GM12878 (cell line): ENCODE measurements around the gene LDLRAP1. TPM values are rescaled to one million over a fixed set of nuclear protein-coding genes. Genes with fewer than 3 reads are reported as not detected.

ENCODE experiments used
- ATAC-seq: fragments of 200-7000 bp; cut with Tn5 transposase; 3 replicates; pipeline ENCODE4 v1.9.1; 2020; ENCODE audit warnings: mild to moderate bottlenecking, moderate library complexity
- BruUV-seq: library from RNA; stranded (reverse); fragments of 400-500 nt; replicated peaks from 2 replicates; lab custom pipeline; 2021; lab: Mats Ljungman, UMichigan
- CTCF ChIA-PET: fragments of 300-600 bp; sonication (Branson Sonifier 250); formaldehyde crosslinking; extraction: SDS; loops from one replicate; lab custom pipeline; 2021; ENCODE audit warnings: inconsistent platforms; lab: Yijun Ruan, JAX
- POLR2A ChIA-PET: fragments of 350-600 bp; formaldehyde crosslinking; extraction: SDS; loops from one replicate; lab custom pipeline; 2021; ENCODE audit warnings: inconsistent platforms; lab: Charles Lee
- RAD21 ChIA-PET: fragments of 300-600 bp; sonication (Branson Sonifier 250); formaldehyde crosslinking; loops from one replicate; lab custom pipeline; 2023; ENCODE audit warnings: antibody characterized with exemption; ENCODE audit not compliant: unreplicated experiment; lab: Charles Lee
- SMC1A ChIA-PET: fragments of 300-600 bp; sonication (Branson Sonifier 250); formaldehyde crosslinking; loops from one replicate; lab custom pipeline; 2023; ENCODE audit not compliant: unreplicated experiment, uncharacterized antibody; lab: Charles Lee
- DNase-seq: peaks from one replicate; pipeline ENCODE4 v3.0.0-alpha.2; 2011; ENCODE audit warnings: low read depth, low spot score
- FAIRE-seq: peaks from 3 replicates; lab custom pipeline; 2011; peaks lifted over from hg19 to GRCh38; lab: Jason Lieb, UNC
- H2AFZ ChIP-seq: 2 replicates; pipeline ENCODE4 v1.6.0; 2011; ENCODE audit warnings: low read depth, low read length, control low read depth; ENCODE audit not compliant: control insufficient read depth
- H3K27ac ChIP-seq: 2 replicates; pipeline ENCODE4 v1.5.1; 2011; ENCODE audit warnings: control low read depth; ENCODE audit not compliant: control insufficient read depth, insufficient read depth
- H3K27me3 ChIP-seq, 2 experiments: replicated peaks in 1 of 2; 2 replicates each; pipeline versions ENCODE4 v1.6.0 to v1.6.1; 2011; ENCODE audit warnings: low read length in 1 of 2; ENCODE audit not compliant: control insufficient read depth in 2 of 2, insufficient read depth in 2 of 2
- H3K36me3 ChIP-seq, 2 experiments: 2 replicates each; pipeline ENCODE4 v1.5.1; 2011; ENCODE audit warnings: low read length in 1 of 2; ENCODE audit not compliant: control insufficient read depth in 2 of 2, insufficient read depth in 2 of 2
- H3K4me1 ChIP-seq: 2 replicates; pipeline ENCODE4 v1.6.1; 2011; ENCODE audit warnings: mild to moderate bottlenecking, low read length, moderate library complexity, mixed read lengths; ENCODE audit not compliant: control insufficient read depth, insufficient read depth
- H3K4me2 ChIP-seq: 2 replicates; pipeline ENCODE4 v1.6.0; 2011; ENCODE audit warnings: control low read depth; ENCODE audit not compliant: control insufficient read depth, insufficient read depth
- H3K4me3 ChIP-seq: fragments of 200-600 bp; sonication (generic); 2 replicates; pipeline ENCODE4 v1.5.1; 2016
- H3K79me2 ChIP-seq: 2 replicates; pipeline ENCODE4 v1.6.0; 2011; ENCODE audit warnings: low read length; ENCODE audit not compliant: control insufficient read depth, insufficient read depth
- H3K9ac ChIP-seq: 2 replicates; pipeline ENCODE4 v1.8.0; 2011; ENCODE audit warnings: low read length, control low read depth, mixed read lengths; ENCODE audit not compliant: control insufficient read depth, insufficient read depth
- H3K9me3 ChIP-seq: replicated peaks from 3 replicates; pipeline ENCODE4 v1.5.1; 2011; ENCODE audit warnings: mild to moderate bottlenecking, low read length; ENCODE audit not compliant: control insufficient read depth, insufficient read depth
- H4K20me1 ChIP-seq: 2 replicates; pipeline ENCODE4 v1.6.0; 2011; ENCODE audit not compliant: control insufficient read depth, insufficient read depth
- ASH2L ChIP-seq: fragments of 300-600, 200-600 bp; sonication (generic); IDR thresholded peaks from 2 replicates; pipeline ENCODE4 v1.6.1; 2017; ENCODE audit warnings: low read depth, mild to moderate bottlenecking, borderline replicate concordance
- BCL3 ChIP-seq: IDR thresholded peaks from 2 replicates; pipeline ENCODE4 v1.6.1; 2011; ENCODE audit warnings: borderline replicate concordance, low read depth, mild to moderate bottlenecking, moderate library complexity, low read length; ENCODE audit not compliant: insufficient read depth, poor library complexity, severe bottlenecking
- CBFB ChIP-seq: IDR thresholded peaks from 2 replicates; pipeline ENCODE4 v1.6.1; 2016; ENCODE audit warnings: antibody characterized with exemption, low read depth
- PBX3 ChIP-seq: IDR thresholded peaks from 2 replicates; pipeline ENCODE4 v1.6.1; 2011; ENCODE audit warnings: mild to moderate bottlenecking, low read depth, low read length, moderate library complexity; ENCODE audit not compliant: insufficient replicate concordance
- TCF3 ChIP-seq: IDR thresholded peaks from 2 replicates; pipeline ENCODE4 v1.6.1; 2012; ENCODE audit warnings: low read depth, mild to moderate bottlenecking, low read length, borderline replicate concordance; ENCODE audit not compliant: insufficient read depth
- WGBS: methylation state at CpG from one replicate; pipeline ENCODE4 v1.1.6; 2016; ENCODE audit warnings: low lambda C conversion rate; ENCODE audit not compliant: insufficient replicate concordance, insufficient coverage; ENCODE audit errors: missing lambda C conversion rate; 5-methylcytosine and 5-hydroxymethylcytosine counted together
- in situ Hi-C: fragments of 300-500 bp; cut with MboI; formaldehyde crosslinking; loops from 9 replicates; pipeline ENCODE4 v1.14.3; 2018; ENCODE audit warnings: mixed read lengths
- intact Hi-C: fragments of 100-400 bp; cut with micrococcal nuclease; formaldehyde crosslinking; loops from one replicate; pipeline ENCODE4 v1.14.2; 2022; ENCODE audit not compliant: unreplicated experiment
- polyA plus RNA-seq, 11 experiments: library from polyadenylated mRNA; depleted of rRNA in 4 of 11; unstranded in 6 of 11; stranded (reverse) in 5 of 11; fragments of >200 nt; fragmentation: Nextera tagmentation in 4 of 11; fragmentation: Illumina TruSeq in 1 of 11; extraction: Ambion mirVana in 4 of 11; extraction: Trizol in 1 of 11; gene quantifications; 1 replicate in 1 of 11; 2 replicates in 10 of 11; pipeline versions ENCODE4 v1.2.1 to v1.2.3, GENCODE V29; 2011 to 2016; ENCODE audit warnings: inconsistent platforms in 2 of 11, missing spikeins in 2 of 11, low read depth in 1 of 11
- total RNA-seq, 4 experiments: library from RNA; depleted of rRNA in 3 of 4; stranded (reverse); fragments of >200 nt in 3 of 4; fragmentation: Illumina TruSeq in 1 of 4; extraction: Trizol in 1 of 4; gene quantifications; 2 replicates each; pipeline versions ENCODE4 v1.2.1 to v1.2.3, GENCODE V29; 2013 to 2021

LDLRAP1 gene
- total and polyA plus RNA-seq, 10 of the 15 experiments (the other 5 are each of a cell fraction or from before 2014, with no cell fraction given), result 0.43 to 37.6 (median 22.0) TPM

- DNase-seq (no peak), ATAC-seq (no peak), FAIRE-seq (no peak)
- ChIA-PET RAD21 (no interaction called here), CTCF (no interaction called here), SMC1A (no interaction called here), POLR2A (no interaction called here)
- Histone ChIP-seq H3K27ac (no peak overlapping the region), H3K79me2 (no peaks in the 10 kb centered on the region), H4K20me1 (no peaks in the 10 kb centered on the region; the same call in 1 of the 2 replicates), H3K27me3 (no peaks in the 10 kb centered on the region; a peak in 1 of 4 replicates), H3K4me1 (peaks cover 9% of the 10 kb centered on the region; the same call in 1 of the 2 replicates), H3K9ac (no peak overlapping the region), H3K4me2 (no peak overlapping the region), H3K9me3 (no peaks in the 10 kb centered on the region), H3K4me3 (no peak overlapping the region), H3K36me3 (no peaks in the 10 kb centered on the region), H2AFZ (no peak overlapping the region)
- TF ChIP-seq TCF3 (peak; percentile 51; the same call in 1 of the 2 replicates), BCL3 (peak; percentile 98), PBX3 (peak; percentile 39), ASH2L (no peak), CBFB (no peak)
- intact Hi-C loops (no loop called here), in situ Hi-C loops (no loop called here)
- no TSS peak for BruUV-seq
- WGBS, result 94% methylated on average over 16 of the region's 16 CpGs
These were observed 42.8 kb downstream of the LDLRAP1 start for GRCh38 chr1:25586181-25586588.
